Kidney (tissue), 14 donors: ENCODE data around the gene SYK. TPM values are rescaled to one million over a fixed set of nuclear protein-coding genes. Genes with fewer than 3 reads are reported as not detected.
A peak's percentile ranks its signal among the peaks of the same experiment; 100 is the strongest.

Experiments
- DNase-seq, 5 donors: peaks; one replicate each; pipeline ENCODE4 v3.0.0-alpha.2; 2013 to 2020
- FAIRE-seq: peaks from 2 replicates; lab custom pipeline; 2012; peaks lifted over from hg19 to GRCh38; lab: Jason Lieb, UNC
- H3K27ac ChIP-seq, 2 donors: one replicate each; pipeline ENCODE4 v1.7.0; 2013; ENCODE audit warnings: low read depth in 2 of 2, low read length in 2 of 2, inconsistent platforms in 1 of 2
- H3K27me3 ChIP-seq: one replicate; pipeline ENCODE4 v1.7.1; 2013; ENCODE audit warnings: low read length, inconsistent platforms; ENCODE audit not compliant: control insufficient read depth, insufficient read depth
- H3K36me3 ChIP-seq, 3 donors: one replicate each; pipeline versions ENCODE4 v1.7.0 to v1.7.1; 2013; ENCODE audit warnings: low read length in 3 of 3, control low read depth in 1 of 3, inconsistent platforms in 1 of 3; ENCODE audit not compliant: insufficient read depth in 3 of 3, control insufficient read depth in 2 of 3
- H3K4me1 ChIP-seq, 3 donors: one replicate each; pipeline versions ENCODE4 v1.7.0 to v1.7.1; 2013; ENCODE audit warnings: low read length in 3 of 3, inconsistent platforms in 1 of 3, low read depth in 1 of 3; ENCODE audit not compliant: control insufficient read depth in 2 of 3, insufficient read depth in 2 of 3
- H3K4me3 ChIP-seq, 3 donors: one replicate each; pipeline versions ENCODE4 v1.7.0 to v1.8.1; 2013; ENCODE audit warnings: low read length in 3 of 3, control low read depth in 1 of 3, inconsistent platforms in 1 of 3
- H3K9ac ChIP-seq, 3 donors: one replicate each; pipeline versions ENCODE4 v1.7.0 to v1.7.1; 2013; ENCODE audit warnings: low read length in 3 of 3, control low read depth in 1 of 3, inconsistent platforms in 1 of 3
- H3K9me3 ChIP-seq, 3 donors: one replicate each; pipeline versions ENCODE4 v1.7.0 to v1.7.1; 2013; ENCODE audit warnings: low read length in 3 of 3, control low read depth in 1 of 3, inconsistent platforms in 1 of 3; ENCODE audit not compliant: control insufficient read depth in 2 of 3, insufficient read depth in 1 of 3
- intact Hi-C: fragments of 100-400 bp; cut with DNase I; formaldehyde crosslinking; loops from one replicate; pipeline ENCODE4 v1.11.1; 2022
- polyA plus RNA-seq: library from polyadenylated mRNA; stranded (reverse); fragments of 350-450 nt; fragmentation: Illumina TruSeq; extraction: RNeasy Lipid Tissue Mini Kit (QIAGEN cat#74804); gene quantifications from one replicate; pipeline ENCODE4 v1.2.3, GENCODE V29; 2014; ENCODE audit warnings: low read depth, low replicate concordance; ENCODE audit not compliant: insufficient read depth
- total RNA-seq: library from RNA; stranded (reverse); fragmentation: NEBNext Ultra II Directional; extraction: Animal tissue kit (Norgen Biotek cat#: 25700); gene quantifications from one replicate; pipeline ENCODE4 v1.2.1, GENCODE V29; 2021
- TF ChIP-seq, protein P1 (sequence below): IDR thresholded peaks from 3 replicates; pipeline ENCODE4 v1.5.1; 2012; ENCODE audit warnings: mild to moderate bottlenecking, moderate library complexity, borderline replicate concordance; ENCODE audit not compliant: insufficient read depth; ENCODE audit errors: extremely low read depth
- donor health status: control.
- donor health status: control.
- donor health status: control.
- donor health status: control.
- donor health status: control.
- donor health status: DM: yes; HTN: yes; CAD: no.
- donor health status: Normal renal cell carcinoma (clear cell type).

SYK gene
- total and polyA plus RNA-seq, 2 donors from 2014 or later, result 13.3 to 52.2 TPM

DNA sequence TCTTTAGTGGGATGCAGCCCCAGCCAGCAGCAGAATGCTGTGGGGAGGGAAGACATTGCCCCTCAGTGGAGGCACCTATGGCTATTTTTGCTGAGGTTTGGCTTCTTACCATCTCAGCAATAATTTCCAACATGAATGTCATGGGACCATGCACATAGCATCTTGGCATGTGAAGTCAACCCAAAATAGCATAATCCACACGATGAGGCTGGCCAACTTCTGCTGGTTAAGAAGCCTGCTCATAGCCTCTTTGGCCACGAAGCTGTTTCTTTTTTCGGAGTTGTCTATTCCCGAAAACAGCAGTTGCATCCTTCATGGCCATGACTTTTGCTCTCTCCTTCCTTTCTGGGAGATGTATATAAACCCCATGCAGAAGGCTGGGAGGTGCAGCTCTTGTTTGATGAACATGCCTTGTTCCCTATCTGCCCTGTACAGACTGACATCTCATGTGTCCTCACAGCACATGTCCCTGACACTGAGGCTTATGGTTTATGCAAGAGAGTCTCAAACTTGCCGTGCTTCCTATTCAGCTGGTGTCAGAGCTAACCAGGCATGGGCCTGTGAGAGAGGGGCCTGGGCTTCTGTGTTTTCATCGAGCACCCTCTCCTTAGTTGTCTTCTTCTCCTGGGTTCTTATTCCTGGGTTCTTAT is 45.3 kb downstream of the SYK start:
- DNase-seq (peak in 1 of 5 donors; percentile 4), FAIRE-seq (no peak)
- H3K27me3 ChIP-seq, result no peaks in the 10 kb centered on the region
- TF ChIP-seq, protein P1, sequence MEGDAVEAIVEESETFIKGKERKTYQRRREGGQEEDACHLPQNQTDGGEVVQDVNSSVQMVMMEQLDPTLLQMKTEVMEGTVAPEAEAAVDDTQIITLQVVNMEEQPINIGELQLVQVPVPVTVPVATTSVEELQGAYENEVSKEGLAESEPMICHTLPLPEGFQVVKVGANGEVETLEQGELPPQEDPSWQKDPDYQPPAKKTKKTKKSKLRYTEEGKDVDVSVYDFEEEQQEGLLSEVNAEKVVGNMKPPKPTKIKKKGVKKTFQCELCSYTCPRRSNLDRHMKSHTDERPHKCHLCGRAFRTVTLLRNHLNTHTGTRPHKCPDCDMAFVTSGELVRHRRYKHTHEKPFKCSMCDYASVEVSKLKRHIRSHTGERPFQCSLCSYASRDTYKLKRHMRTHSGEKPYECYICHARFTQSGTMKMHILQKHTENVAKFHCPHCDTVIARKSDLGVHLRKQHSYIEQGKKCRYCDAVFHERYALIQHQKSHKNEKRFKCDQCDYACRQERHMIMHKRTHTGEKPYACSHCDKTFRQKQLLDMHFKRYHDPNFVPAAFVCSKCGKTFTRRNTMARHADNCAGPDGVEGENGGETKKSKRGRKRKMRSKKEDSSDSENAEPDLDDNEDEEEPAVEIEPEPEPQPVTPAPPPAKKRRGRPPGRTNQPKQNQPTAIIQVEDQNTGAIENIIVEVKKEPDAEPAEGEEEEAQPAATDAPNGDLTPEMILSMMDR, result no peak
- H3K9me3 ChIP-seq, result no peaks in the 10 kb centered on the region
- peaks cover 0 to under 1% (median 0%) of the 10 kb centered on the region in 3 donors for H3K4me1 ChIP-seq
- no peak overlapping the region for H3K27ac ChIP-seq
- intact Hi-C loops, result no loop called here
- H3K36me3 ChIP-seq, result peaks cover 0 to 5% (median 3%) of the 10 kb centered on the region in 3 donors
- no peak overlapping the region for H3K9ac ChIP-seq
- no peak overlapping the region for H3K4me3 ChIP-seq

DNA sequence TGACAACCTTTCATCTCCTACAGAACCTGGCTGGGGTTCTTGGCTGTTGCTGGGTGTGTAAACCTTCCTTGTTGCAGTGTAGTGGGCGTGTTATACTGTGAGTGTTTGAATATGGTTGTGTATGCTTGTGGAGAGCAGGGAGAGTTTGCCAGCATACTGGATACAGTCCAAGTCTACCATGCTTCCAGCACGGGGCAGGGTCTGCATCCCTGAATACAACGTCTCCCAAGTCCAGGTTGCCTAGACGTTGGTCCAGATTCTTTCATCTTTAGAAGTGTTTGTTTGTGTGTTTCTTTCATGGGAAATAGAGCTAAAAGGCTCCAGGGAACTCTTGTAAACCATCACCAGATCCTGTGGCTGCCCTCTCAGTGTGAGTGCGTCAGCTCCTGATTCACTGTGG is 46.4 kb downstream of the SYK start:
- Histone ChIP-seq H3K27me3 (no peaks in the 10 kb centered on the region), H3K27ac (no peak overlapping the region), H3K4me1 (no peaks in the 10 kb centered on the region), H3K4me3 (no peak overlapping the region), H3K9ac (no peak overlapping the region), H3K9me3 (no peaks in the 10 kb centered on the region), H3K36me3 (peaks cover 0 to 5% (median 0%) of the 10 kb centered on the region in 3 donors)
- no peak for FAIRE-seq
- DNase-seq, result peak in 1 of 5 donors; percentile 1
- TF ChIP-seq, protein P1, result no peak
- intact Hi-C loops, result no loop called here

DNA sequence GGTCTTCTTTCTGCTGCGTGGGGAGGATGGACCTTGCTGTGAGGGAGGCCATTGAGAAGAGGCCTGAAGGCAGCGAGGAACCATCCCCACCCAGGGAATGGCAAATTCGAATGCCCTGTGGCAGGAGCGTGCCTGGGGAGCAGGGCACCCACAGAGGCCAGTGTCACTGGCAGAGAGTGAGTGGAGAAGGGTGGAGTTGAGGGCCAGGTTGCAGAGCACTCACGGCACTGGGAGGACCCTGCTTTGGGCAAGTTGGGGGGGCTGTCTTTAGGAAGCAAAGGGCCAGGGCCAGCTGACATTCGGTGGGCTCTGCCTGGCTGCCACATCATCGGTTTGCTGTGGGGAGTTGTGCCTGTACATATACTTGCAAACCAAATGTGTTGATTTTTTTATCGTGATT is 47.2 kb downstream of the SYK start:
- TF ChIP-seq, protein P1, result no peak
- Histone ChIP-seq H3K9ac (no peak overlapping the region), H3K27me3 (no peaks in the 10 kb centered on the region), H3K4me3 (no peak overlapping the region), H3K27ac (no peak overlapping the region), H3K4me1 (no peaks in the 10 kb centered on the region), H3K9me3 (no peaks in the 10 kb centered on the region), H3K36me3 (peaks cover 0 to 5% (median 0%) of the 10 kb centered on the region in 3 donors)
- DNase-seq (no peak), FAIRE-seq (no peak)
- intact Hi-C loops, result no loop called here
